A673 (cell line): Measurements from ENCODE around the gene CMIP.

Source experiments
- EZH2 ChIP-seq: fragments of 200-600 bp; sonication (generic); IDR thresholded peaks from 2 replicates; pipeline ENCODE4 v1.6.1; 2017; ENCODE audit warnings: borderline replicate concordance, low read depth, mild to moderate bottlenecking, mixed read lengths, antibody characterized with exemption, low read length; ENCODE audit not compliant: poor library complexity, severe bottlenecking
- TF ChIP-seq, protein P1 (sequence below): fragments of 300-800, 200-600 bp; sonication (generic); conservative IDR thresholded peaks from 2 replicates; pipeline ENCODE4 v1.5.1; 2017; ENCODE audit warnings: low read depth, mild to moderate bottlenecking, antibody characterized with exemption, low read length, moderate library complexity, mixed read lengths

DNA sequence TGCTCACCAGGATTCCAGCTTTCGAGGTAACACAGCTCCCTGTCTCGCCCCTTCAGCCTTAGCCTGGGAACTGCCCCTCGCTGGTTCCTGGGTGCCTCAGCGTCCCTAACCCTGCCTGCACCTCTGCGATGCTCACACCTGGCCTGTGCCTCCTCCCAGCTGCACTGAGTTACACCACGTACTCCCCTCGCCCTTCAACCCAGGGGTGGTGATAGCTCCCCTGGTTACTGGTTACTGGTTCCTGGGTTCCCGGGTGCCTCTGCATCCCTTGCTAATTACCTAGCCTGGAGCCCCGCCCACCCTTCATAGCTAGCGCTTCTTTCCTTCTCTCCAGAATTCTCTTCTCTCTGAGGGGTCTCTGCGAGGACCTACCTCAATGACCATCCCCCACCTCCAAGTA, 269.2 kb downstream of the CMIP start:
- TF ChIP-seq, protein P1, sequence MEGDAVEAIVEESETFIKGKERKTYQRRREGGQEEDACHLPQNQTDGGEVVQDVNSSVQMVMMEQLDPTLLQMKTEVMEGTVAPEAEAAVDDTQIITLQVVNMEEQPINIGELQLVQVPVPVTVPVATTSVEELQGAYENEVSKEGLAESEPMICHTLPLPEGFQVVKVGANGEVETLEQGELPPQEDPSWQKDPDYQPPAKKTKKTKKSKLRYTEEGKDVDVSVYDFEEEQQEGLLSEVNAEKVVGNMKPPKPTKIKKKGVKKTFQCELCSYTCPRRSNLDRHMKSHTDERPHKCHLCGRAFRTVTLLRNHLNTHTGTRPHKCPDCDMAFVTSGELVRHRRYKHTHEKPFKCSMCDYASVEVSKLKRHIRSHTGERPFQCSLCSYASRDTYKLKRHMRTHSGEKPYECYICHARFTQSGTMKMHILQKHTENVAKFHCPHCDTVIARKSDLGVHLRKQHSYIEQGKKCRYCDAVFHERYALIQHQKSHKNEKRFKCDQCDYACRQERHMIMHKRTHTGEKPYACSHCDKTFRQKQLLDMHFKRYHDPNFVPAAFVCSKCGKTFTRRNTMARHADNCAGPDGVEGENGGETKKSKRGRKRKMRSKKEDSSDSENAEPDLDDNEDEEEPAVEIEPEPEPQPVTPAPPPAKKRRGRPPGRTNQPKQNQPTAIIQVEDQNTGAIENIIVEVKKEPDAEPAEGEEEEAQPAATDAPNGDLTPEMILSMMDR, result no peak
- TF ChIP-seq EZH2, result no peak
